Testis (tissue), 3 donors: ENCODE measurements around the gene BHLHE40. TPM values are rescaled to one million over a fixed set of nuclear protein-coding genes. Genes with fewer than 3 reads are reported as not detected.

ENCODE experiments used
- DNase-seq: peaks from one replicate; pipeline ENCODE4 v3.0.0-alpha.2; 2019
- H3K27ac ChIP-seq, 2 donors: fragments of 200-600 bp; sonication (generic); one replicate each; pipeline ENCODE4 v1.5.1; 2019
- H3K27me3 ChIP-seq: fragments of 200-600 bp; sonication (generic); one replicate; pipeline ENCODE4 v1.5.1; 2019
- H3K36me3 ChIP-seq: fragments of 200-600 bp; sonication (generic); one replicate; pipeline ENCODE4 v1.5.1; 2017; ENCODE audit warnings: low read depth; ENCODE audit errors: missing control alignments
- H3K4me1 ChIP-seq: fragments of 200-600 bp; sonication (generic); one replicate; pipeline ENCODE4 v1.5.1; 2019
- H3K4me3 ChIP-seq, 2 donors: fragments of 200-600 bp; sonication (generic); one replicate each; pipeline ENCODE4 v1.5.1; 2017 to 2019
- H3K9me3 ChIP-seq: fragments of 200-600 bp; sonication (generic); one replicate; pipeline ENCODE4 v1.5.1; 2017
- POLR2A ChIP-seq: fragments of 450-650 bp; IDR thresholded peaks from one replicate; pipeline ENCODE4 v1.6.1; 2017; ENCODE audit warnings: antibody characterized with exemption, mild to moderate bottlenecking, moderate library complexity
- WGBS, 2 donors: methylation state at CpG; one replicate each; pipeline ENCODE4 v1.1.5; 2018; 5-methylcytosine and 5-hydroxymethylcytosine counted together
- intact Hi-C: fragments of 100-400 bp; cut with DNase I; formaldehyde crosslinking; loops from one replicate; pipeline ENCODE4 v1.15.1; 2023; ENCODE audit warnings: low total_unique reads
- polyA plus RNA-seq: library from polyadenylated mRNA; stranded (reverse); fragments of 350-450 nt; fragmentation: Illumina TruSeq; extraction: RNeasy Lipid Tissue Mini Kit (QIAGEN cat#74804); gene quantifications from one replicate; pipeline ENCODE4 v1.2.3, GENCODE V29; 2014; ENCODE audit warnings: low read depth, low replicate concordance; ENCODE audit not compliant: insufficient read depth
- total RNA-seq, 2 donors: library from RNA; depleted of rRNA; stranded (reverse); fragments of >200 nt; gene quantifications; one replicate each; pipeline ENCODE4 v1.2.3, GENCODE V29; 2016
- TF ChIP-seq, protein P1 (sequence below), 3 experiments: fragments of 450-650 bp in 2 of 3; fragments of 200-600 bp in 1 of 3; sonication (generic) in 1 of 3; IDR thresholded peaks; one replicate each; pipeline ENCODE4 v1.5.1; 2016 to 2019; ENCODE audit warnings: antibody characterized with exemption in 3 of 3, mild to moderate bottlenecking in 2 of 3, moderate library complexity in 1 of 3

BHLHE40 gene
- total and polyA plus RNA-seq, 3 donors from 2014 or later: 26.2 to 40.6 (median 28.7) TPM

GRCh38 chr3:4992118-4992517 is 12.9 kb downstream of the BHLHE40 start:
- 79 to 84% methylated on average over 6 of the region's 6 CpGs for WGBS, 2 donors
- DNase-seq: no peak
- no peaks in the 10 kb centered on the region for H3K27me3 ChIP-seq
- intact Hi-C loops: no loop called here
- peaks cover 6% of the 10 kb centered on the region for H3K4me1 ChIP-seq
- no peak overlapping the region for H3K4me3 ChIP-seq
- TF ChIP-seq, protein P1, sequence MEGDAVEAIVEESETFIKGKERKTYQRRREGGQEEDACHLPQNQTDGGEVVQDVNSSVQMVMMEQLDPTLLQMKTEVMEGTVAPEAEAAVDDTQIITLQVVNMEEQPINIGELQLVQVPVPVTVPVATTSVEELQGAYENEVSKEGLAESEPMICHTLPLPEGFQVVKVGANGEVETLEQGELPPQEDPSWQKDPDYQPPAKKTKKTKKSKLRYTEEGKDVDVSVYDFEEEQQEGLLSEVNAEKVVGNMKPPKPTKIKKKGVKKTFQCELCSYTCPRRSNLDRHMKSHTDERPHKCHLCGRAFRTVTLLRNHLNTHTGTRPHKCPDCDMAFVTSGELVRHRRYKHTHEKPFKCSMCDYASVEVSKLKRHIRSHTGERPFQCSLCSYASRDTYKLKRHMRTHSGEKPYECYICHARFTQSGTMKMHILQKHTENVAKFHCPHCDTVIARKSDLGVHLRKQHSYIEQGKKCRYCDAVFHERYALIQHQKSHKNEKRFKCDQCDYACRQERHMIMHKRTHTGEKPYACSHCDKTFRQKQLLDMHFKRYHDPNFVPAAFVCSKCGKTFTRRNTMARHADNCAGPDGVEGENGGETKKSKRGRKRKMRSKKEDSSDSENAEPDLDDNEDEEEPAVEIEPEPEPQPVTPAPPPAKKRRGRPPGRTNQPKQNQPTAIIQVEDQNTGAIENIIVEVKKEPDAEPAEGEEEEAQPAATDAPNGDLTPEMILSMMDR (IDR thresholded peaks at IDR 0.05): no peak
- no peak for TF ChIP-seq POLR2A
- no peak overlapping the region for H3K27ac ChIP-seq
- H3K9me3 ChIP-seq: no peaks in the 10 kb centered on the region
- no peaks in the 10 kb centered on the region for H3K36me3 ChIP-seq

DNA sequence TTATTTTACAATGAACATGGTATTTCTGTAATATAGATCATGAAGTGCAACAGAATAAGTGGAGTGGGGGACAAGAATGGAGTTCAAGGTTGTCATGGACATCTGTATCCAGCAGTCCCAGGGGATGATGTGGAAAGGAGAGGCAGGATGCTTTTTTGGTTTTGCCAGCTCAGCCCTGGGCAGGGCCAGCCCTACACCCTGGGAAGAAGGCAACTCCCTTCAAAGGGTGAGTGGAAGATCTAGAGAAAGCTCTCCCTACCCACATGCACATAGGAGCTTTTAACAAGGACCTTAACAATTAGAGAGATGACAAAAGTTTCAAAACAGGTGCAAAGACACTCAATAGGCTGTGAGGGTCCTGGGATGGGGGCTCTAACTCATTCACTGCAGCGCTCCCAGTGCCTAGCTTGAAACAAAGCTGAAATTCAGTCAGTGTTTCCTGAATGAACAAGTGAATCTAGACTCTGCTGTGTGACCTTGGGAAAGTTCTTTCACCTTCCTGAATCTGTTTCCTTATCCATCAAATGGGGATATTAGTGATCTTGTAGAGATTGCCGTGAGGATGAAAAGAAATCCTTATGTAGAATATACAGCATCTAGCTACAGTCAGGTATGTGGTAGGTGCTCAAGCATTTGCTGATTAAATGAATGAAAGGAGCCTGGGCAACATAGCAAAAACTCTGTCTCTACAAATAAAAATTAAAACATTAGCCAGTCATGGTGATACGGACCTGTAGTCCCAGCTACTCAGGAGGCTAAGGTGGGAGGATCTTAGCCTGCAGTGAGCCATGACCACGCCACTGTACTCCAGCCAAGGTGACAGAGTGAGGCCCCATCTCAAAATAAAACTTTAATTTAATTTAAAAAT is 14.3 kb downstream of the BHLHE40 start:
- TF ChIP-seq, protein P1 (IDR thresholded peaks at IDR 0.05): no peak
- no peak for TF ChIP-seq POLR2A
- DNase-seq: no peak
- no peaks in the 10 kb centered on the region for H3K36me3 ChIP-seq
- intact Hi-C loops: no loop called here
- H3K27me3 ChIP-seq: no peaks in the 10 kb centered on the region
- H3K27ac ChIP-seq: no peak overlapping the region
- H3K4me1 ChIP-seq: peaks cover 4% of the 10 kb centered on the region
- no peaks in the 10 kb centered on the region for H3K9me3 ChIP-seq
- no peak overlapping the region for H3K4me3 ChIP-seq
- 85 to 87% methylated on average over 4 of the region's 4 CpGs for WGBS, 2 donors

DNA sequence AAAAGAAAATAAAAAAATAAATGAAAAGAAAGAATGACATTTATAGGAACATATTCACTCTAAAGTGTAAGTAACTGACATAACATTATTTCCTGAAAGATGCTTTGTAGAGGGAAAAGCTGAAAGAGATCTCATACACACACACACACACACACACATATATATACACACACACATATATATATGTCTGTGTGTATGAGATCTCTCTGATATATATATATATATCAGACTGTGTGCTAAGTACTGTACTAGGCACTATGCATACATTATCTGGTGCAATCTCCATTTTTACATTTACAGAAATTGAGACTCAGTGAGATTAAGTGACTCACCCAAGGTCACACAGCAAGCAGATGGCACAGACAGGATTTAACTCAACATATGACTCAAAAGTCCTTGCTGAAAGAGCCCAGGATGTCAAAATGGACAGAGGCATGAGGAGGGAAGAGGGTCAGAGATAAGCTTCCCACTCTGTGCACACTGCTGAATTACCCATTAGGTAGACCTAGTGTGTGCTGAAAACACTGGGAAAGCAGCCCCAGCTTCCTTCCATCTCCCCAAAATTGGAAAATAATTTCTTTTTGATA is 15.0 kb downstream of the BHLHE40 start:
- no peak for DNase-seq

GRCh38 chr3:4994823-4995499 is 15.7 kb downstream of the BHLHE40 start:
- peak overlapping the region in 1 of 2 donors; percentile 54 for H3K27ac ChIP-seq
- WGBS, 2 donors: 59 to 72% methylated on average over 4 to 11 of the region's 11 CpGs
- H3K4me1 ChIP-seq: no peaks in the 10 kb centered on the region
- no peaks in the 10 kb centered on the region for H3K27me3 ChIP-seq
- TF ChIP-seq POLR2A: no peak
- TF ChIP-seq, protein P1 (IDR thresholded peaks at IDR 0.05): no peak
- no peaks in the 10 kb centered on the region for H3K9me3 ChIP-seq
- no peaks in the 10 kb centered on the region for H3K36me3 ChIP-seq
- no peak overlapping the region for H3K4me3 ChIP-seq
- intact Hi-C loops: no loop called here
- DNase-seq: no peak

More for the DNA sequence above, 15.0 kb downstream of the BHLHE40 start:
- Histone ChIP-seq H3K4me1 (peaks cover 3% of the 10 kb centered on the region), H3K4me3 (no peak overlapping the region), H3K27ac (peak overlapping the region in 1 of 2 donors; percentile 54), H3K9me3 (no peaks in the 10 kb centered on the region), H3K36me3 (no peaks in the 10 kb centered on the region), H3K27me3 (no peaks in the 10 kb centered on the region)
- intact Hi-C loops: no loop called here
- TF ChIP-seq, protein P1 (IDR thresholded peaks at IDR 0.05): no peak
- no peak for TF ChIP-seq POLR2A
